Measurements from ENCODE around the gene TOM1.

The TOM1 gene

GRCh38 chr22:35397095-35397904, 97.6 kb downstream of the TOM1 start:
- DNase-seq (ENCODE audit: low read depth): no peak

Data from stimulated activated CD8-positive, alpha-beta memory T cell treated with anti-CD3 and anti-CD28 coated beads, Interleukin-15, amount 100 ng/mL, for 1 hour (primary cell).